Activated naive CD4-positive, alpha-beta T cell treated with anti-CD3 and anti-CD28 coated beads, Interleukin-2, amount 50 U/mL, for 72 hours (primary cell): ENCODE measurements around the gene CBLN1. TPM values are rescaled to one million over a fixed set of nuclear protein-coding genes. Genes with fewer than 3 reads are reported as not detected.

Experiments used
- ATAC-seq, 2 donors: fragments of 150-1000 bp; cut with Tn5 transposase; 2 replicates each; pipeline ENCODE4 v1.10.0; 2021; ENCODE audit warnings: mild to moderate bottlenecking in 2 of 2, moderate library complexity in 2 of 2
- DNase-seq, 2 donors: peaks; one replicate each; pipeline ENCODE4 v3.0.0; 2021 to 2022; ENCODE audit warnings: low spot score in 2 of 2
- H3K27ac Mint-ChIP-seq, 2 donors: one replicate each; pipeline ENCODE4 v1.8.0; 2022; ENCODE audit warnings: mild to moderate bottlenecking in 2 of 2, mixed read lengths in 2 of 2
- H3K36me3 Mint-ChIP-seq, 2 donors: one replicate each; pipeline ENCODE4 v1.8.0; 2022; ENCODE audit warnings: mixed read lengths in 2 of 2
- H3K9me3 Mint-ChIP-seq, 2 donors: one replicate each; pipeline ENCODE4 v1.8.0; 2022; ENCODE audit warnings: mixed read lengths in 2 of 2
- total RNA-seq, 2 donors: library from RNA; stranded (reverse); gene quantifications; one replicate each; pipeline ENCODE4 v1.2.3, GENCODE V29; 2022

Gene CBLN1
- total RNA-seq: not detected

GRCh38 chr16:49281480-49281842 lies at the start of gene CBLN1:
Gene CBLN1, minus strand, starts transcription at chr16:49281838. Its CDS starts 373 bp downstream, at chr16:49281465.
- peaks cover 6 to 11% of the 10 kb centered on the region in 2 donors for H3K36me3 Mint-ChIP-seq
- DNase-seq (no peak), ATAC-seq (no peak)
- H3K9me3 Mint-ChIP-seq: peaks cover 0 to 5% of the 10 kb centered on the region in 2 donors
- no peak within 1 kb of the TSS for H3K27ac Mint-ChIP-seq

- no peaks in the 10 kb centered on the region for H3K9me3 Mint-ChIP-seq
- no peak for DNase-seq
- ATAC-seq: no peak
Observed at GRCh38 chr16:49330562-49331201, 49.0 kb upstream of the CBLN1 start.

GRCh38 chr16:49328325-49328724 lies 46.7 kb upstream of the CBLN1 start:
- no peak for ATAC-seq
- H3K9me3 Mint-ChIP-seq: no peaks in the 10 kb centered on the region

More at GRCh38 chr16:49330562-49331201, 49.0 kb upstream of the CBLN1 start:
- H3K27ac Mint-ChIP-seq: no peak overlapping the region
- no peaks in the 10 kb centered on the region for H3K36me3 Mint-ChIP-seq

GRCh38 chr16:49327466-49327865 lies 45.8 kb upstream of the CBLN1 start:
- Mint-ChIP-seq H3K9me3 (no peaks in the 10 kb centered on the region), H3K27ac (no peak overlapping the region), H3K36me3 (no peaks in the 10 kb centered on the region)
- ATAC-seq (no peak), DNase-seq (no peak)

More at GRCh38 chr16:49328325-49328724, 46.7 kb upstream of the CBLN1 start:
- Mint-ChIP-seq H3K36me3 (no peaks in the 10 kb centered on the region), H3K27ac (no peak overlapping the region)
- DNase-seq: no peak

GRCh38 chr16:49324703-49325102 lies 43.1 kb upstream of the CBLN1 start:
- H3K9me3 Mint-ChIP-seq: peaks cover 6 to 7% of the 10 kb centered on the region in 2 donors
- DNase-seq: no peak
- H3K36me3 Mint-ChIP-seq: no peaks in the 10 kb centered on the region
- no peak overlapping the region for H3K27ac Mint-ChIP-seq
- no peak for ATAC-seq

- DNase-seq (no peak), ATAC-seq (no peak)
- H3K27ac Mint-ChIP-seq: no peak overlapping the region
- peaks cover 3 to 4% of the 10 kb centered on the region in 2 donors for H3K9me3 Mint-ChIP-seq
- H3K36me3 Mint-ChIP-seq: no peaks in the 10 kb centered on the region
Observed at GRCh38 chr16:49315602-49316001, 34.0 kb upstream of the CBLN1 start.

GRCh38 chr16:49312389-49312985 lies 30.8 kb upstream of the CBLN1 start:
- ATAC-seq (no peak), DNase-seq (no peak)
- H3K36me3 Mint-ChIP-seq: no peaks in the 10 kb centered on the region
- H3K27ac Mint-ChIP-seq: no peak overlapping the region
- H3K9me3 Mint-ChIP-seq: no peaks in the 10 kb centered on the region

- DNase-seq (no peak), ATAC-seq (no peak)
- no peaks in the 10 kb centered on the region for H3K36me3 Mint-ChIP-seq
- H3K27ac Mint-ChIP-seq: no peak overlapping the region
- H3K9me3 Mint-ChIP-seq: no peaks in the 10 kb centered on the region
Observed at GRCh38 chr16:49311823-49312222, 30.2 kb upstream of the CBLN1 start.

GRCh38 chr16:49307176-49307575 lies 25.5 kb upstream of the CBLN1 start:
- H3K36me3 Mint-ChIP-seq: no peaks in the 10 kb centered on the region

GRCh38 chr16:49305406-49305805 lies 23.8 kb upstream of the CBLN1 start:
- H3K27ac Mint-ChIP-seq: no peak overlapping the region
- ATAC-seq (no peak), DNase-seq (no peak)
- no peaks in the 10 kb centered on the region for H3K36me3 Mint-ChIP-seq
- no peaks in the 10 kb centered on the region for H3K9me3 Mint-ChIP-seq

More at GRCh38 chr16:49307176-49307575, 25.5 kb upstream of the CBLN1 start:
- ATAC-seq (no peak), DNase-seq (no peak)
- H3K27ac Mint-ChIP-seq: no peak overlapping the region
- H3K9me3 Mint-ChIP-seq: no peaks in the 10 kb centered on the region

- no peak overlapping the region for H3K27ac Mint-ChIP-seq
- peaks cover 0 to 5% of the 10 kb centered on the region in 2 donors for H3K9me3 Mint-ChIP-seq
- ATAC-seq (no peak), DNase-seq (no peak)
- H3K36me3 Mint-ChIP-seq: no peaks in the 10 kb centered on the region
Observed at GRCh38 chr16:49292413-49292812, 10.8 kb upstream of the CBLN1 start.

GRCh38 chr16:49287572-49287971 lies 5.9 kb upstream of the CBLN1 start:
- DNase-seq (no peak), ATAC-seq (no peak)
- H3K9me3 Mint-ChIP-seq: peaks cover 0 to 4% of the 10 kb centered on the region in 2 donors
- no peak overlapping the region for H3K27ac Mint-ChIP-seq
- H3K36me3 Mint-ChIP-seq: peaks cover 4% of the 10 kb centered on the region in 2 donors

GRCh38 chr16:49284962-49285361 lies 3.3 kb upstream of the CBLN1 start:
- ATAC-seq (no peak), DNase-seq (no peak)
- H3K27ac Mint-ChIP-seq: no peak overlapping the region

GRCh38 chr16:49283376-49284049 lies 1.9 kb upstream of the CBLN1 start:
- ATAC-seq (no peak), DNase-seq (no peak)
- Mint-ChIP-seq H3K36me3 (peaks cover 6 to 11% of the 10 kb centered on the region in 2 donors), H3K27ac (no peak overlapping the region), H3K9me3 (peaks cover 0 to 5% of the 10 kb centered on the region in 2 donors)

More at GRCh38 chr16:49284962-49285361, 3.3 kb upstream of the CBLN1 start:
- Mint-ChIP-seq H3K36me3 (peaks cover 6 to 7% of the 10 kb centered on the region in 2 donors), H3K9me3 (peaks cover 0 to 5% of the 10 kb centered on the region in 2 donors)

- Mint-ChIP-seq H3K27ac (no peak overlapping the region), H3K9me3 (peaks cover 0 to 5% of the 10 kb centered on the region in 2 donors), H3K36me3 (peaks cover 6 to 11% of the 10 kb centered on the region in 2 donors)
- ATAC-seq (no peak), DNase-seq (no peak)
Observed at GRCh38 chr16:49282690-49283375, 1.2 kb upstream of the CBLN1 start.

GRCh38 chr16:49281843-49282642 lies 405 bp upstream of the CBLN1 start:
- Mint-ChIP-seq H3K36me3 (peaks cover 6 to 11% of the 10 kb centered on the region in 2 donors), H3K27ac (no peak overlapping the region), H3K9me3 (peaks cover 0 to 5% of the 10 kb centered on the region in 2 donors)
- peak in 1 of 2 donors; percentile 84 for DNase-seq
- peak; percentile 87 to 93 for ATAC-seq
